PFSK-1 (cell line): ENCODE results near the gene MYOG.

Source experiments
- FOXP2 ChIP-seq: optimal IDR thresholded peaks from 2 replicates; pipeline ENCODE3; 2011; ENCODE audit warnings: borderline replicate concordance, control low read depth, inconsistent platforms; ENCODE audit not compliant: insufficient read depth; ENCODE audit errors: extremely low read length, extremely low read depth
- POLR2AphosphoS5 ChIP-seq: IDR thresholded peaks from 2 replicates; pipeline ENCODE4 v1.6.1; 2012; ENCODE audit warnings: low read depth, mild to moderate bottlenecking, control low read depth, low read length, moderate library complexity
- SIN3A ChIP-seq: IDR thresholded peaks from 2 replicates; pipeline ENCODE4 v1.6.1; 2012; ENCODE audit warnings: mild to moderate bottlenecking, low read length, moderate library complexity, borderline replicate concordance; ENCODE audit not compliant: insufficient read depth
- TAF1 ChIP-seq: IDR thresholded peaks from 2 replicates; pipeline ENCODE4 v1.6.1; 2012; ENCODE audit warnings: low read length, control low read depth, borderline replicate concordance; ENCODE audit not compliant: insufficient read depth
- TF ChIP-seq, protein P1 (sequence below), 2 experiments: IDR thresholded peaks; 2 replicates each; pipeline versions ENCODE4 v1.6.1 to v1.8.0; 2011 to 2012; ENCODE audit warnings: low read depth in 2 of 2, low read length in 2 of 2, control low read depth in 1 of 2, inconsistent platforms in 1 of 2, mild to moderate bottlenecking in 1 of 2, moderate library complexity in 1 of 2; ENCODE audit not compliant: insufficient read depth in 1 of 2

Gene MYOG

DNA sequence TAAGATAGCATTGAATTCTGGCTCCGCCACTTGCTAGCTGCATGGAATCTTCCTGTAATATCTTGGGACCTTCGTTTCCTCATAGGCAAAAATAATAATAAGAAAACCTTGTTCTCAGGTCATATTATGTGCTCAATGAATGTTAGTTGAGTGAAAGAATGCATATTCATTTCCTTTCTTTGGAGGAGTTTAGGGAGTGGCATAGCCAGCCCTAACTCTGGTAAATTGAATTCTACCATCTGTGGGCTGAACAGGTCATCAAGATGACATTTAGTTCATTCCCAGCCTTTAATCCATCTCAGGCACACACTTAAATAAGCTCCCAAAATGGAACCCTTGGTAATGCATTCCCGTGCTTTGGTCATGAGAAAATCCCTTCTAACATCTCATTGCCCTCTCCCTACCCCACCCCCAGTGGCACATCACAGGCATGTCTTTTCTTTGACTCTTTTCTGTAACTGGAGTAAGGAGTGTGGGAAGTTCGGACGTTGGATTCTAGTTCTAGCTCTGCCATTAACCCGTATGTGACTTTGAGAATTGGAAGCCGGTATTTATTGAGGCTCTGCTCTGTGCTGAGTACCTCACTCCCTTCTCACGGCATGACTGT, 13.2 kb upstream of the MYOG start:
- no peak for TF ChIP-seq FOXP2
- TF ChIP-seq POLR2AphosphoS5: no peak
- TF ChIP-seq, protein P1, sequence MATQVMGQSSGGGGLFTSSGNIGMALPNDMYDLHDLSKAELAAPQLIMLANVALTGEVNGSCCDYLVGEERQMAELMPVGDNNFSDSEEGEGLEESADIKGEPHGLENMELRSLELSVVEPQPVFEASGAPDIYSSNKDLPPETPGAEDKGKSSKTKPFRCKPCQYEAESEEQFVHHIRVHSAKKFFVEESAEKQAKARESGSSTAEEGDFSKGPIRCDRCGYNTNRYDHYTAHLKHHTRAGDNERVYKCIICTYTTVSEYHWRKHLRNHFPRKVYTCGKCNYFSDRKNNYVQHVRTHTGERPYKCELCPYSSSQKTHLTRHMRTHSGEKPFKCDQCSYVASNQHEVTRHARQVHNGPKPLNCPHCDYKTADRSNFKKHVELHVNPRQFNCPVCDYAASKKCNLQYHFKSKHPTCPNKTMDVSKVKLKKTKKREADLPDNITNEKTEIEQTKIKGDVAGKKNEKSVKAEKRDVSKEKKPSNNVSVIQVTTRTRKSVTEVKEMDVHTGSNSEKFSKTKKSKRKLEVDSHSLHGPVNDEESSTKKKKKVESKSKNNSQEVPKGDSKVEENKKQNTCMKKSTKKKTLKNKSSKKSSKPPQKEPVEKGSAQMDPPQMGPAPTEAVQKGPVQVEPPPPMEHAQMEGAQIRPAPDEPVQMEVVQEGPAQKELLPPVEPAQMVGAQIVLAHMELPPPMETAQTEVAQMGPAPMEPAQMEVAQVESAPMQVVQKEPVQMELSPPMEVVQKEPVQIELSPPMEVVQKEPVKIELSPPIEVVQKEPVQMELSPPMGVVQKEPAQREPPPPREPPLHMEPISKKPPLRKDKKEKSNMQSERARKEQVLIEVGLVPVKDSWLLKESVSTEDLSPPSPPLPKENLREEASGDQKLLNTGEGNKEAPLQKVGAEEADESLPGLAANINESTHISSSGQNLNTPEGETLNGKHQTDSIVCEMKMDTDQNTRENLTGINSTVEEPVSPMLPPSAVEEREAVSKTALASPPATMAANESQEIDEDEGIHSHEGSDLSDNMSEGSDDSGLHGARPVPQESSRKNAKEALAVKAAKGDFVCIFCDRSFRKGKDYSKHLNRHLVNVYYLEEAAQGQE (IDR thresholded peaks at IDR 0.05; ENCODE audit: insufficient read depth in 1 of 2, low read depth in 2 of 2, low read length in 2 of 2): no peak
- TF ChIP-seq SIN3A: no peak

DNA sequence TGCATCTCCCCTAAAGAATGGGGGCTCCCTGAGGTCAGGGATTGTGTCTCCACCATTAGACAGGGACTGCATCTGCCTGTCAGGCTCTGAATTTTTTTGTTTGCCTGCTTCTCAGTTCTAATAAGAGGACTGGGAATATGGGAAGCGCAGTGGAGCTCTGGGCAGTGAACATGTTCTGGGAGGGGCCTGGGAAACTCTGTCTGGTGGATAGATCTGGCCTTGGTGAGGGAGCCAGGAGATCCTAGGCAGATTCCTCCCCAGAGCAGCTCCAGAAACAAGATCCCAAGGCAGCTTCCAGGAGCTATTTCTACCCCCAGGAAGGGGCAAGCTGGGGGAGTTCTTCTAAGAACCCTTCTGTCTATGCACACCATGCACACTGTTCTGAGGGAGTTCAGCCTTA, 12.6 kb upstream of the MYOG start:
- no peak for TF ChIP-seq FOXP2
- no peak for TF ChIP-seq SIN3A
- no peak for TF ChIP-seq POLR2AphosphoS5
- TF ChIP-seq, protein P1 (IDR thresholded peaks at IDR 0.05; ENCODE audit: insufficient read depth in 1 of 2, low read depth in 2 of 2, low read length in 2 of 2): no peak
- TF ChIP-seq TAF1: no peak

DNA sequence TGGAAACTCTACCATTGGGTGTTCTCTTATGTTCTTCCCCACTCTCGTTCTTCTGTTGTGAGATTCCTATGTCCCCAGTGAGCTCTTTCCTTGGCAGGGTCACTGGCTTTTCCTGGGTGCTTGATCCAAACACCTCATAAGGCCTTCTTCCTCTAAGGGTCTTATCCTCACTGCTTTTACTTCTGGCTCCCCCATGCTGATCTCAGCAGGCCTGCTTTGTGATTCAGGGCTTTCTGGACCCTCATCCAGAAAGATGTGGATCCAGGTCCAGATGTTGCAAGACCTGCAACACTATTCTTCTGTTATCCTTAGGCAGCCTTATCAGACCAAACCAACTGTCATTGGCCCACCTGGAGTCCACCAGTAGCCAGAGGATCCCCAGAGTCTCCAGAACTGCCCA, 11.2 kb upstream of the MYOG start:
- no peak for TF ChIP-seq TAF1
- TF ChIP-seq FOXP2: no peak
- TF ChIP-seq, protein P1 (IDR thresholded peaks at IDR 0.05; ENCODE audit: insufficient read depth in 1 of 2, low read depth in 2 of 2, low read length in 2 of 2): no peak
- no peak for TF ChIP-seq POLR2AphosphoS5
- TF ChIP-seq SIN3A: no peak

DNA sequence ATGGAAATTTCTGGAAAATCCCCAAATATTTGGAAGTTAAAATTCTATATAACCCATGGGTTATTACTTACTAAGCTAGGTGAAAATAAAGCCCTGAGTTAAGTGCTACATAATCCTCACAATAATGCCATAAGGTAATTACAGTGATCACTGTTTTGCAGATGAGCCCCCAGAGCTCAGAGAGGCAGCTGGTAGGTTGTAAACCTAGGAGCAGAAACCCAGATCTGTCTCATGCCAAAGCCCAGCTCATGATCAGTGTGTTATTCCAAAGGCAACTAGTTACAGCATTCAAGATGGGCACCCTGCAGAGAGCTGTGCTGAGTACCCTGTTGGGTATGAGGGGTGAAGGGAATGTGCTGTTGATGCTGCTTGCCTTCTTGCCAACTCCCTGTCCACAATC, 10.8 kb upstream of the MYOG start:
- TF ChIP-seq POLR2AphosphoS5 (no peak), SIN3A (no peak), FOXP2 (no peak), TAF1 (no peak)
- TF ChIP-seq, protein P1 (IDR thresholded peaks at IDR 0.05; ENCODE audit: insufficient read depth in 1 of 2, low read depth in 2 of 2, low read length in 2 of 2): no peak

DNA sequence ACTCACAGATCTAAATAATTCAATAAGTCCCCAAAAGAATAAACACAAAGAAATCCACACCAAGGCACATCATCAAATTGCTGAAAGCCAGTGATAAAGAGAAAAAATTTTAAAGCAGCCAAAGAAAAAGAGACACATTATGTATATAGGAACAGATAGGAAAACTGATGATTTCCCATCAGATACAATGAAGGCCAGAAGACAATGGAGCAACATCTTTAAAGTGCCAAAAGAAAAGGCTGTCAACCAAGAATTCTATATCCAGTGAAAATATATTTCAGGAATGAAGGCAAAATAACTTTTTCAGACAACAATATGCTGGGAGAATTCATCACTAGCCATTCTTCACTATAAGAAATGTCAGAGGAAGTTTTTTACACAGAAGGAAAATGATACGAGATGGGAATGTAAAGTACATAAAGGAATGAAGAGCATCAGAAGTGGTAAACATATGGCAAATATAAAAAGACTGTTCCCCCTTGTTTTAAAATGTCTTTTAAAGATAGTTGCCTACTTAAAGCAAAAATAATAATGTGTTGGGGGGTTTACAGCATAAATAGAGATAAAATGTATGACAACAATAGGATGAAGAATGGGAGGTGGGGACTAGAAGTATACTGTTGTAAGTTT, 9.4 kb upstream of the MYOG start:
- TF ChIP-seq SIN3A (no peak), POLR2AphosphoS5 (no peak), FOXP2 (no peak), TAF1 (no peak)
- TF ChIP-seq, protein P1 (IDR thresholded peaks at IDR 0.05; ENCODE audit: insufficient read depth in 1 of 2, low read depth in 2 of 2, low read length in 2 of 2): no peak
